CD4-positive, alpha-beta memory T cell (primary cell): ENCODE results near the gene TMEM175. TPM values are rescaled to one million over a fixed set of nuclear protein-coding genes. Genes with fewer than 3 reads are reported as not detected.

Source experiments
- CTCF ChIA-PET: fragments of 350-600 bp; sonication (Branson Sonifier 250); formaldehyde crosslinking; loops from one replicate; lab custom pipeline; 2021; ENCODE audit warnings: inconsistent platforms; ENCODE audit not compliant: partially characterized antibody; lab: Charles Lee
- POLR2A ChIA-PET: fragments of 350-600 bp; sonication (Branson Sonifier 250); formaldehyde crosslinking; loops from one replicate; lab custom pipeline; 2021; ENCODE audit not compliant: partially characterized antibody; lab: Charles Lee
- DNase-seq, 5 donors: peaks; one replicate each; pipeline versions ENCODE4 v3.0.0 to v3.0.0-alpha.2; 2020 to 2022; ENCODE audit warnings: mixed read lengths in 1 of 5
- H3K27ac ChIP-seq: one replicate; pipeline ENCODE4 v1.7.0; 2013; ENCODE audit warnings: low read depth, low read length
- H3K27me3 ChIP-seq: 2 replicates; pipeline ENCODE4 v1.7.0; 2013; ENCODE audit warnings: mild to moderate bottlenecking, low read length, moderate library complexity; ENCODE audit not compliant: insufficient read depth
- H3K36me3 ChIP-seq: 2 replicates; pipeline ENCODE4 v1.7.0; 2013; ENCODE audit warnings: mild to moderate bottlenecking, low read length, moderate library complexity; ENCODE audit not compliant: insufficient read depth
- H3K4me1 ChIP-seq: 2 replicates; pipeline ENCODE4 v1.7.0; 2013; ENCODE audit warnings: mild to moderate bottlenecking, low read length, moderate library complexity; ENCODE audit not compliant: insufficient read depth
- H3K4me3 ChIP-seq, 2 donors: one replicate each; pipeline ENCODE4 v1.7.0; 2013; ENCODE audit warnings: low read length in 2 of 2, mild to moderate bottlenecking in 1 of 2
- H3K9me3 ChIP-seq, 2 donors: one replicate each; pipeline ENCODE4 v1.7.0; 2013; ENCODE audit warnings: low read length in 2 of 2, control low read depth in 1 of 2; ENCODE audit not compliant: control insufficient read depth in 1 of 2
- H3K27ac Mint-ChIP-seq, 7 donors: one replicate each; pipeline ENCODE4 v1.8.0; 2020 to 2021; ENCODE audit warnings: mixed read lengths in 7 of 7, mild to moderate bottlenecking in 6 of 7, inconsistent platforms in 3 of 7, moderate library complexity in 3 of 7
- H3K27me3 Mint-ChIP-seq, 2 donors: one replicate each; pipeline ENCODE4 v1.8.0; 2020 to 2021; ENCODE audit warnings: mixed read lengths in 2 of 2
- H3K36me3 Mint-ChIP-seq, 2 donors: one replicate each; pipeline ENCODE4 v1.8.0; 2020 to 2021; ENCODE audit warnings: mixed read lengths in 2 of 2, inconsistent platforms in 1 of 2, mild to moderate bottlenecking in 1 of 2
- H3K4me1 Mint-ChIP-seq, 4 donors: one replicate each; pipeline ENCODE4 v1.8.0; 2020 to 2021; ENCODE audit warnings: mixed read lengths in 4 of 4, mild to moderate bottlenecking in 1 of 4
- H3K4me3 Mint-ChIP-seq, 8 donors: one replicate each; pipeline ENCODE4 v1.8.0; 2020 to 2021; ENCODE audit warnings: mixed read lengths in 8 of 8, mild to moderate bottlenecking in 7 of 8, moderate library complexity in 6 of 8, inconsistent platforms in 3 of 8
- H3K9me3 Mint-ChIP-seq, 8 donors: one replicate each; pipeline ENCODE4 v1.8.0; 2020 to 2021; ENCODE audit warnings: mixed read lengths in 8 of 8, mild to moderate bottlenecking in 5 of 8, inconsistent platforms in 3 of 8, moderate library complexity in 1 of 8
- intact Hi-C: fragments of 100-400 bp; cut with micrococcal nuclease; formaldehyde crosslinking; loops from one replicate; pipeline ENCODE4 v1.15.1; 2023
- polyA plus RNA-seq, 2 donors: library from polyadenylated mRNA; unstranded; fragments of 300-500 nt; fragmentation: Illumina TruSeq; gene quantifications; one replicate each; pipeline ENCODE4 v1.2.3, GENCODE V29; 2021
- total RNA-seq, 2 experiments: library from RNA; stranded (reverse); gene quantifications; one replicate each; pipeline ENCODE4 v1.2.3, GENCODE V29; 2021

The TMEM175 gene
- total and polyA plus RNA-seq, 4 experiments from 2014 or later, result 11.5 to 52.3 (median 31.3) TPM

DNA sequence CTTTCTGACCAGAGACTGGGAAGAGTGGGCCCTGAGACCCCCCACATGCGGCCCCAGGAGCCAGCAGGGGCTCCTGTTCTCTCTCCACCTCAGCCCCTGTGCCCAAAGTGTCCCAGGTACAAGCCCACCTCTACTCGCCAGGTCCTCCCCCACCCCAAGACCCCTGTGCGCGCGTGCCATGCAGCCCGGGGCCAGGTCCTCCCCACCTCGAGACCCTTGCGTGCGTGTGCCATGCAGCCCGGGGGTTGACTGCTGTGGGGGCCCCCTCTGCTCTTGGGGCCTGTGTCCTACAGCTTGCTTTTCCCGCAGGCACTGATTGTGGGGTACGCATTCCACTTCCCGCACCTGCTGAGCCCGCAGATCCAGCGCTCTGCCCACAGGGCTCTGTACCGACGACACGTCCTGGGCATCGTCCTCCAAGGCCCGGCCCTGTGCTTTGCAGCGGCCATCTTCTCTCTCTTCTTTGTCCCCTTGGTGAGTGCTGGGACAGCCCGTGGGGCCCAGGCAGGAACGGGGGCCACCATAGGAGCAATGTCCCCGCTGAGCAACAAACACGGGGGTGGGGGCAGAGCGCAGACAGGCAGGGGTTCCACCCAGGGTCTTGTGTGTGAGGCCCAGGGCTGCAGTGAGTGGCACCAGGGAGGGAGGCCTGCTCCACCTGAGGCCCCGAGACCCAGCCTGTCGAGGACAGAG lies 20.8 kb downstream of the TMEM175 start:
- H3K36me3 ChIP-seq, result no peaks in the 10 kb centered on the region
- no peaks in the 10 kb centered on the region for H3K9me3 ChIP-seq
- ChIA-PET CTCF (no interaction called here), POLR2A (no interaction called here)
- Mint-ChIP-seq H3K27me3 (no peaks in the 10 kb centered on the region), H3K27ac (peak overlapping the region in 1 of 7 donors; percentile 77), H3K4me3 (no peak overlapping the region), H3K36me3 (peaks cover 8 to 14% of the 10 kb centered on the region in 2 donors), H3K9me3 (no peaks in the 10 kb centered on the region), H3K4me1 (peaks cover 0 to 2% (median 0%) of the 10 kb centered on the region in 4 donors)
- DNase-seq, result no peak
- no peak overlapping the region for H3K27ac ChIP-seq
- H3K4me3 ChIP-seq, result no peak overlapping the region
- H3K4me1 ChIP-seq, result no peaks in the 10 kb centered on the region
- intact Hi-C loops, result no loop called here
- H3K27me3 ChIP-seq, result no peaks in the 10 kb centered on the region

DNA sequence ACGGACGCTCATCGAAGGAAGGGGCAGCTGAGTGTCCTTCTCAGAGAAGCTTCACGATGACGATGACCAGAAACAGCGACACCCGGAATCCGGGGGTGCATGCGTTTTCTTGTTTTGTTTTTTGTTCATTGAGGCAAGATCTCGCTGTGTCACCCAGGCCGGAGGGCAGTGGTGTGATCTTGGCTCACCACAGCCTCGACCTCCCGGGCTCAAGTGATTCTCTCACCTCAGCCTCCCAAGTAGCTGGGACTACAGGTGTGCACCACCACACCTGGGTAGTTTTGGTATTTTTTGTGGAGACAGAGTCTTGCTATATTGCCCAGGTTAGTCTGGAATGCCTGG lies 21.3 kb downstream of the TMEM175 start:
- Mint-ChIP-seq H3K4me3 (no peak overlapping the region), H3K27ac (no peak overlapping the region), H3K4me1 (peaks cover 0 to 2% (median 0%) of the 10 kb centered on the region in 4 donors), H3K27me3 (no peaks in the 10 kb centered on the region), H3K9me3 (no peaks in the 10 kb centered on the region), H3K36me3 (peaks cover 8 to 16% of the 10 kb centered on the region in 2 donors)
- intact Hi-C loops, result no loop called here
- Histone ChIP-seq H3K36me3 (no peaks in the 10 kb centered on the region), H3K4me1 (no peaks in the 10 kb centered on the region), H3K4me3 (no peak overlapping the region), H3K27me3 (no peaks in the 10 kb centered on the region), H3K27ac (no peak overlapping the region), H3K9me3 (no peaks in the 10 kb centered on the region)
- ChIA-PET POLR2A (no interaction called here), CTCF (no interaction called here)
- no peak for DNase-seq

GRCh38 chr4:954211-955020 lies 22.2 kb downstream of the TMEM175 start:
- Mint-ChIP-seq H3K4me3 (no peak overlapping the region), H3K36me3 (peaks cover 8 to 20% of the 10 kb centered on the region in 2 donors), H3K9me3 (no peaks in the 10 kb centered on the region), H3K27ac (no peak overlapping the region), H3K27me3 (no peaks in the 10 kb centered on the region), H3K4me1 (peaks cover 0 to 2% (median 0%) of the 10 kb centered on the region in 4 donors)
- intact Hi-C loops, result no loop called here
- no peak for DNase-seq
- Histone ChIP-seq H3K4me1 (no peaks in the 10 kb centered on the region), H3K36me3 (no peaks in the 10 kb centered on the region), H3K9me3 (no peaks in the 10 kb centered on the region), H3K4me3 (no peak overlapping the region), H3K27ac (no peak overlapping the region), H3K27me3 (no peaks in the 10 kb centered on the region)
- ChIA-PET CTCF (no interaction called here), POLR2A (no interaction called here)

- H3K36me3 Mint-ChIP-seq, result peaks cover 8 to 20% of the 10 kb centered on the region in 2 donors
- no peaks in the 10 kb centered on the region for H3K4me1 ChIP-seq
- peaks cover 0 to 2% (median 0%) of the 10 kb centered on the region in 4 donors for H3K4me1 Mint-ChIP-seq
- intact Hi-C loops, result no loop called here
- H3K27me3 Mint-ChIP-seq, result no peaks in the 10 kb centered on the region
- no peak overlapping the region for H3K4me3 Mint-ChIP-seq
- POLR2A ChIA-PET, result no interaction called here
- no peak overlapping the region for H3K27ac ChIP-seq
- CTCF ChIA-PET, result no interaction called here
- H3K9me3 Mint-ChIP-seq, result no peaks in the 10 kb centered on the region
- no peaks in the 10 kb centered on the region for H3K36me3 ChIP-seq
- no peak overlapping the region for H3K27ac Mint-ChIP-seq
- no peaks in the 10 kb centered on the region for H3K27me3 ChIP-seq
- no peaks in the 10 kb centered on the region for H3K9me3 ChIP-seq
- no peak overlapping the region for H3K4me3 ChIP-seq
- no peak for DNase-seq
Observed at GRCh38 chr4:955161-955921, 23.1 kb downstream of the TMEM175 start.

GRCh38 chr4:955931-956381 lies 23.7 kb downstream of the TMEM175 start:
- no peaks in the 10 kb centered on the region for H3K27me3 Mint-ChIP-seq
- no peak overlapping the region for H3K27ac Mint-ChIP-seq
- H3K4me1 Mint-ChIP-seq, result peaks cover 0 to 2% (median 0%) of the 10 kb centered on the region in 4 donors
- Histone ChIP-seq H3K4me3 (no peak overlapping the region), H3K9me3 (no peaks in the 10 kb centered on the region), H3K4me1 (no peaks in the 10 kb centered on the region), H3K27me3 (no peaks in the 10 kb centered on the region), H3K27ac (no peak overlapping the region), H3K36me3 (no peaks in the 10 kb centered on the region)
- H3K4me3 Mint-ChIP-seq, result no peak overlapping the region
- peaks cover 8 to 20% of the 10 kb centered on the region in 2 donors for H3K36me3 Mint-ChIP-seq
- ChIA-PET CTCF (no interaction called here), POLR2A (no interaction called here)
- intact Hi-C loops, result no loop called here
- DNase-seq, result no peak
- H3K9me3 Mint-ChIP-seq, result no peaks in the 10 kb centered on the region

- intact Hi-C loops, result no loop called here
- ChIA-PET CTCF (no interaction called here), POLR2A (no interaction called here)
- Histone ChIP-seq H3K4me1 (no peaks in the 10 kb centered on the region), H3K27ac (no peak overlapping the region), H3K36me3 (no peaks in the 10 kb centered on the region), H3K27me3 (no peaks in the 10 kb centered on the region), H3K9me3 (no peaks in the 10 kb centered on the region), H3K4me3 (no peak overlapping the region)
- H3K4me3 Mint-ChIP-seq, result no peak overlapping the region
- no peaks in the 10 kb centered on the region for H3K9me3 Mint-ChIP-seq
- DNase-seq, result no peak
- H3K27me3 Mint-ChIP-seq, result no peaks in the 10 kb centered on the region
- no peak overlapping the region for H3K27ac Mint-ChIP-seq
- peaks cover 0 to 2% (median 0%) of the 10 kb centered on the region in 4 donors for H3K4me1 Mint-ChIP-seq
- peaks cover 8 to 21% of the 10 kb centered on the region in 2 donors for H3K36me3 Mint-ChIP-seq
Observed at GRCh38 chr4:956531-957230, 24.4 kb downstream of the TMEM175 start.

GRCh38 chr4:957231-957580 lies 24.9 kb downstream of the TMEM175 start:
- H3K4me3 Mint-ChIP-seq, result no peak overlapping the region
- no peak for DNase-seq
- intact Hi-C loops, result no loop called here
- peaks cover 8 to 21% of the 10 kb centered on the region in 2 donors for H3K36me3 Mint-ChIP-seq
- H3K4me1 Mint-ChIP-seq, result peaks cover 0 to 2% (median 0%) of the 10 kb centered on the region in 4 donors
- no peaks in the 10 kb centered on the region for H3K9me3 ChIP-seq
- no peak overlapping the region for H3K27ac Mint-ChIP-seq
- H3K4me3 ChIP-seq, result no peak overlapping the region
- H3K27me3 Mint-ChIP-seq, result no peaks in the 10 kb centered on the region
- no peak overlapping the region for H3K27ac ChIP-seq
- H3K4me1 ChIP-seq, result no peaks in the 10 kb centered on the region
- POLR2A ChIA-PET, result no interaction called here
- no peaks in the 10 kb centered on the region for H3K9me3 Mint-ChIP-seq
- no peaks in the 10 kb centered on the region for H3K27me3 ChIP-seq
- CTCF ChIA-PET, result no interaction called here
- no peaks in the 10 kb centered on the region for H3K36me3 ChIP-seq
